ENCODE results near the gene SNPH. TPM values are rescaled to one million over a fixed set of nuclear protein-coding genes. Genes with fewer than 3 reads are reported as not detected.

Gene SNPH
- total and polyA plus RNA-seq, 8 donors, result 1.1 to 4.3 (median 2.5) TPM

- intact Hi-C loops (cut with DNase I), result no loop called here
- 91 to 95% methylated on average over 3 of the region's 3 CpGs for WGBS, 2 donors
- ATAC-seq (no peak), DNase-seq (no peak), FAIRE-seq (no peak)
- TF ChIP-seq, protein P1, sequence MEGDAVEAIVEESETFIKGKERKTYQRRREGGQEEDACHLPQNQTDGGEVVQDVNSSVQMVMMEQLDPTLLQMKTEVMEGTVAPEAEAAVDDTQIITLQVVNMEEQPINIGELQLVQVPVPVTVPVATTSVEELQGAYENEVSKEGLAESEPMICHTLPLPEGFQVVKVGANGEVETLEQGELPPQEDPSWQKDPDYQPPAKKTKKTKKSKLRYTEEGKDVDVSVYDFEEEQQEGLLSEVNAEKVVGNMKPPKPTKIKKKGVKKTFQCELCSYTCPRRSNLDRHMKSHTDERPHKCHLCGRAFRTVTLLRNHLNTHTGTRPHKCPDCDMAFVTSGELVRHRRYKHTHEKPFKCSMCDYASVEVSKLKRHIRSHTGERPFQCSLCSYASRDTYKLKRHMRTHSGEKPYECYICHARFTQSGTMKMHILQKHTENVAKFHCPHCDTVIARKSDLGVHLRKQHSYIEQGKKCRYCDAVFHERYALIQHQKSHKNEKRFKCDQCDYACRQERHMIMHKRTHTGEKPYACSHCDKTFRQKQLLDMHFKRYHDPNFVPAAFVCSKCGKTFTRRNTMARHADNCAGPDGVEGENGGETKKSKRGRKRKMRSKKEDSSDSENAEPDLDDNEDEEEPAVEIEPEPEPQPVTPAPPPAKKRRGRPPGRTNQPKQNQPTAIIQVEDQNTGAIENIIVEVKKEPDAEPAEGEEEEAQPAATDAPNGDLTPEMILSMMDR (IDR thresholded peaks at IDR 0.05), result no peak
- no peaks in the 10 kb centered on the region for H3K27me3 ChIP-seq
- H3K4me1 ChIP-seq, result peaks cover 0 to 4% (median 0%) of the 10 kb centered on the region in 3 donors
- no peaks in the 10 kb centered on the region for H3K9me3 ChIP-seq
- H3K27ac ChIP-seq, result no peak overlapping the region
- no peak overlapping the region for H3K4me3 ChIP-seq
- no peaks in the 10 kb centered on the region for H3K36me3 ChIP-seq
These were observed 3.8 kb downstream of the SNPH start for GRCh38 chr20:1269850-1270249.

GRCh38 chr20:1272368-1273100 is 6.4 kb downstream of the SNPH start:
- no peaks in the 10 kb centered on the region for H3K4me1 ChIP-seq
- no peaks in the 10 kb centered on the region for H3K27me3 ChIP-seq
- no peak overlapping the region for H3K4me3 ChIP-seq
- no peak for FAIRE-seq
- intact Hi-C loops (cut with DNase I), result no loop called here
- ATAC-seq, result no peak
- no peaks in the 10 kb centered on the region for H3K36me3 ChIP-seq
- DNase-seq, result no peak
- TF ChIP-seq, protein P1 (IDR thresholded peaks at IDR 0.05), result no peak
- no peak overlapping the region for H3K27ac ChIP-seq
- WGBS, 2 donors, result 79 to 85% methylated on average over 6 of the region's 6 CpGs
- H3K9me3 ChIP-seq, result no peaks in the 10 kb centered on the region

- H3K4me3 ChIP-seq, result no peak overlapping the region
- WGBS, 2 donors, result 87 to 91% methylated on average over 2 of the region's 2 CpGs
- intact Hi-C loops (cut with DNase I), result no loop called here
- H3K27me3 ChIP-seq, result no peaks in the 10 kb centered on the region
- DNase-seq (no peak), ATAC-seq (no peak), FAIRE-seq (no peak)
- TF ChIP-seq, protein P1 (IDR thresholded peaks at IDR 0.05), result no peak
- no peaks in the 10 kb centered on the region for H3K36me3 ChIP-seq
- no peak overlapping the region for H3K27ac ChIP-seq
- no peaks in the 10 kb centered on the region for H3K9me3 ChIP-seq
- no peaks in the 10 kb centered on the region for H3K4me1 ChIP-seq
These were observed 7.3 kb downstream of the SNPH start for GRCh38 chr20:1273366-1273765.

DNA sequence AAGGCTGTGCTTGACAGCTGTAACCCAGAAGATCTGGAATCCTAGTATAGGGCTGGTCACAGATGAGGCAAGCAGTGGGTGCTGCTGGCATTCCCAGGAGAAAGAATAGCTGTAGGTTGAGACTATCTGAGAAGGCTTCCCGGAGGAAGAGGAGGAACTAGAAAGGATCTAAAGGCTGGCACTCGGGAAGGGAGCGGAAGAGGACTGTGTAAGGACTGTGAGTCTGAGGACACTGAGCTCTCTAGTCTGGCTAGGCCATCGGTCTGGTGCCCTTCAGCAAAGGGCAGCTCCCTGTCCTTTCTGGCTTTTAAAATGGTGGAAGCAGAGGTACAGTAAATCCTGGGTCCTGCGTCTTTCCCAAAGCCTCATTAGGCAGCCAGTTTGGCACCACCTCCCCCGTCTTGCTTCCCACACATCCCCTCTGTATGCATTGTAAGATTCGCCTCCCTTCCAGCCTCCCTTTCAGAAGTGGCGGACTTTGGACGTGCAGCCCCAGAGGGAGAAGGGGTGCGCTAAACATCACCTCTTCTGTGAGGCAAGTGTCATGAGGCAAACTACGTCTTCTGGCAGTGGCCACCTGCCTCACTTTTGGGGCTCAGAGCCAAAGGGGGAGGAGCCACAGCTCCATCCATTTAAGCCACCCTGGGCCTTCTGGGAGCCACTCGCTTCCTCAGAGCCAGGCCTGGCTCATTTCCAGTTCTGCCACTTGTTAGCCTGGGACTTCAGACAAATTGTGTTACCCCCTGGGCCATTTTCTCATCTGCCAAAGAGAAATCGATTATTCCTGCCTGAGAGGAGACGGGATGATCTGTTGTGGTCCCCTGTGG is 8.6 kb downstream of the SNPH start:
- ATAC-seq (no peak), DNase-seq (peak in 1 of 6 donors; percentile 28), FAIRE-seq (no peak)
- TF ChIP-seq, protein P1 (IDR thresholded peaks at IDR 0.05), result no peak
- Histone ChIP-seq H3K27me3 (no peaks in the 10 kb centered on the region), H3K4me3 (no peak overlapping the region), H3K36me3 (no peaks in the 10 kb centered on the region), H3K27ac (no peak overlapping the region), H3K9me3 (no peaks in the 10 kb centered on the region), H3K4me1 (no peaks in the 10 kb centered on the region)
- 83 to 84% methylated on average over 14 of the region's 14 CpGs for WGBS, 2 donors
- intact Hi-C loops (cut with DNase I), result no loop called here
